GM18508 (cell line): ENCODE data around the gene FN3K.
"Not testable (repeated sequence)": the region's sequence is repeated elsewhere in the genome, so short reads cannot be mapped to it uniquely, and the experiment has no call there.

Source experiments
- ATAC-seq: cut with Tn5 transposase; IDR thresholded peaks from one replicate; pipeline ENCODE4 v1.9.1; 2021; ENCODE audit warnings: moderate number of reproducible peaks; ENCODE audit not compliant: insufficient read depth, unreplicated experiment

The FN3K gene

GRCh38 chr17:82732118-82732743, 3.2 kb upstream of the FN3K start:
- no peak for ATAC-seq

GRCh38 chr17:82736511-82737185, 1.2 kb downstream of the FN3K start:
- no peak for ATAC-seq

GRCh38 chr17:82737967-82738877, 2.8 kb downstream of the FN3K start:
- no peak for ATAC-seq

GRCh38 chr17:82740906-82741759, 5.7 kb downstream of the FN3K start:
- ATAC-seq = no peak

- no peak for ATAC-seq
Observed at GRCh38 chr17:82743344-82744219, 8.2 kb downstream of the FN3K start.

GRCh38 chr17:82744736-82745135, 9.3 kb downstream of the FN3K start:
- not testable (repeated sequence) for ATAC-seq

- ATAC-seq = no peak
Observed at GRCh38 chr17:82745524-82745923, 10.1 kb downstream of the FN3K start.

GRCh38 chr17:82748756-82749155, 13.3 kb downstream of the FN3K start:
- ATAC-seq = no peak

GRCh38 chr17:82750241-82750908, 15.0 kb downstream of the FN3K start:
- ATAC-seq = no peak

- no peak for ATAC-seq
Observed at GRCh38 chr17:82751171-82751570, 15.8 kb downstream of the FN3K start.

GRCh38 chr17:82751571-82752370, 16.4 kb downstream of the FN3K start, which contains the start of gene TBCD:
Gene TBCD, plus strand, starts transcription at chr17:82752065. Its CDS starts 129 bp downstream, at chr17:82752194.
- ATAC-seq = no peak

GRCh38 chr17:82752371-82753200, 17.2 kb downstream of the FN3K start:
- no peak for ATAC-seq

GRCh38 chr17:82753201-82753464, 17.7 kb downstream of the FN3K start:
- no peak for ATAC-seq

GRCh38 chr17:82754297-82755208, 19.1 kb downstream of the FN3K start:
- no peak for ATAC-seq

- no peak for ATAC-seq
Observed at GRCh38 chr17:82756166-82756565, 20.8 kb downstream of the FN3K start.

- no peak for ATAC-seq
Observed at GRCh38 chr17:82765371-82765770, 30.0 kb downstream of the FN3K start.
